HUDEP-2 (cell line): ENCODE measurements around the gene JPT1.

Experiments
- DNase-seq, 76 experiments: peaks; one replicate each; lab custom pipeline; 2025; ENCODE audit not compliant: unreplicated experiment in 76 of 76; lab: John Stamatoyannopoulos, UW

The JPT1 gene

GRCh38 chr17:75109407-75110233 lies 44.7 kb downstream of the JPT1 start, which contains the start of gene ARMC7:
TSS of gene ARMC7 (plus strand) at chr17:75109969. CDS start at chr17:75110289, 320 bp downstream.
- peak in 72 of 76 experiments; percentile 16 to 93 (median 77) for DNase-seq

DNA sequence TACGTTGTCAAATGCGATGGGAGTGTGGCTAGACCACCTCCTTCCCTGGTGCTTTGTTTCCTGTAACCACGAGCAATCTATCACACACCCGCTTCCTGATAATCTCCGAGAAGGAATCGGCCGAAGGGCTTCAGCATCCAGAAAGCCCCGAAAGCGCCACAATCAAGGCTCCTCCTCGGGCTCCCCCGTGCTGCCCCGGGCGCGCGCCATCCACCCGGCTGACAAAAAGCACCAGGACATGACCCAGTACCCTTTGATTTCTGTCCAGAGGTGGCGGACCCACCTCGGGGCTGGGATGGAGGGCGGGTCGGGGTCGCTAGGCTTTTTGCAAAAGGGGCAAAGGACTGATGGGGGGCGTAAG lies 45.3 kb downstream of the JPT1 start:
- no peak for DNase-seq

DNA sequence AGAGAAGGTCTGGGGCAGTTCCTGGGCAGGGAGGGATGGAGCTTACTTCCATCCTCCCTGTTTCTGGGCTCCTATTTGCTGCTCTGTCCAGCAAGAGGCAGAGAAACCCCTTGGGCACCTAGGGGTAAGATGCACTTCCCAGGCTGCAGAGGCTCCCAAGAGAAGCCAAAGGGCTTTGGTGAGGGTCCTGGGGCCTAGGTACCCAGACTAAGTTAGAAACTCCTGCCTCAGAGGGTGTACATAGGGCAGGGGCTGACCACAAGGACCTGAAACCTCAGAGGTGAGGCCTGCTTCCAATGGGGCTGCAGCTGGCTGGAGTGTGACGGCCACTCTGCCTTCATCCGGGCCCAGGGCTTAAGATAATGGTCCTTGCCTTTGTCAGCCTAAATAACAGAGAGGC lies 46.1 kb downstream of the JPT1 start:
- DNase-seq, result no peak

GRCh38 chr17:75105126-75106080 lies 48.9 kb downstream of the JPT1 start:
- peak in 42 of 76 experiments; percentile 6 to 63 (median 32) for DNase-seq

GRCh38 chr17:75103601-75104554 lies 50.4 kb downstream of the JPT1 start:
- no peak for DNase-seq

DNA sequence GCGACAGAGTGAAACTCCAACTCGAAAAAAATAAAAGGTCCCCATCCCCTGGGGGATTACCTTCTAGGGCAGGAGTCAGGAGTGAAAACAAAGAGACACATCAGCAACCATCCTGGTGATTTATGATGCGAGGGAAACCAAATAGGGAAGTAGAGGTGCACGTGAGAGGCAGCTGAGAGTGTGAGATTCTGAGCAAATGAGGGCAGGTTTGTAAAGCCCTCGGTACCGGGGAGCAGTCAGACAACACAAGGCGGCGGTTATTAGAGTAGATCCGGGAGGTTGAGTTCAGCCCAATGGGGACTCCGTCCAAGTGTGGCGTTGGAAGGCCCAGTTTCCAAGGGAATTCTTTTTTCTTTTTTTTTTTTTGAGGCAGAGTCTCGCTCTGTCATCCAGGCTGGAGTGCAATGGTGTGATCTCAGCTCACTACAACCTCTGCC lies 51.9 kb downstream of the JPT1 start:
- no peak for DNase-seq

GRCh38 chr17:75099881-75100595 lies 54.3 kb downstream of the JPT1 start:
- DNase-seq, result no peak

DNA sequence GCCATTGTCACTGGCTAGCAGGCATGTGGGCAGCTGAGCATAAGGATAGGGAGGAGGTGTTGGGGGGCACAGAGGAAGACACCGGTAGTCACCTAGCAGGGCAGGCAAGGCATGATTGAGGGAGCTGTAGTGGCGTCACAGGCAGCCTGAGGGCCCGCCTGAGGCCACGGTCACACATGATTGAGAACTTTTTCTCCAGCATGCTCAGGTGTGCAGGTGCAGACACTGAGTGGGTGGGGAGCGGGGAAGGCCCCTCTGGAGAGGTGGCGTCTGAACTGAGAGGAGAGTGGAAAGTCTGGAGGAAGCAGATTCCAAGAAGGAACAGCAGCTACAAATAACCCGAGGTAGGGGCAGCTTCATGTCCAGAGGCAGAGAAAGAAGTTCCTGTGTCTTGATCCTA lies 55.5 kb downstream of the JPT1 start:
- DNase-seq, result no peak

DNA sequence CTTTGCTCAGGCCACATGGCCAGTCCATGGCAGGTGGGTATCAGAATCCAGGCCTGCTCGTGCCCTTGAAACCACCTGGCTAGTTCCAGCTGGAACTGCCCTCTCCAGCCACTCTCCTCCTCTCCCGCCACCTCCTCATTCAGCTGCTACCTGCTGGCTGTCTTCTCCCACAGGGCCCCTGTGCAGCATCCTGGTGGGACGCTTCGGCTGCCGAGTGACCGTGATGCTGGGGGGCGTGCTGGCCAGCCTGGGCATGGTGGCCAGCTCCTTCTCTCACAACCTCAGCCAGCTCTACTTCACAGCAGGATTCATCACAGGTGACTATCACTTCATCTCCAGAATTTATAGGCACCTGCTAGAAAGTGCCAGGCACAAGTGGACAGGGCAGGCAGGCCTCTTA lies 56.4 kb downstream of the JPT1 start:
- no peak for DNase-seq

GRCh38 chr17:75096082-75096625 lies 58.2 kb downstream of the JPT1 start:
- peak in 75 of 76 experiments; percentile 26 to 93 (median 83) for DNase-seq

- DNase-seq, result no peak
Measured at GRCh38 chr17:75094871-75095399, 59.4 kb downstream of the JPT1 start.

GRCh38 chr17:75093548-75094158 lies 60.7 kb downstream of the JPT1 start:
- DNase-seq, result no peak

DNA sequence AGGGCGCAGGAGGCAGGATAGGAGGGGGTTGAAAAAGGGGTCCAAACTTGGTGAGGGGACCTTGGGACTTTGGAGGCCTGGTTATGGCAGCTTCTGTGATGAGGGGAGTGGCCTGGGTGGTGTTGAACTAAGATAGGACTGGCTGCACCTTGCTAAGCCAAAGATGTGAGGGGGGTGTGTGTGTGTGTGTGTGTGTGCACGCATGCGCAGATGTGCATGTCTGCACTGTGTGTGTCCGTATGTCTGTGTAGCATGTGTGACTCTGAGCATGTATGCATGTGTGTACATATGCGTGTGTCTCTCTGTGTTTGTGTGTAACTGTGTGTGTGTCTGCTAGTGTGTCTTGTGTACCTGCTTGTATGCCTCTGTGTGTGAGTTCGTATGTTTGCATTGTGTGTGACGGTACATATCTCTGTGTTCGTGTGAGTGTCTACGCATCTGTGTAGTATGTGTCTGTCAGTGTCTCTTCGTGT lies 62.4 kb downstream of the JPT1 start:
- peak in 40 of 76 experiments; percentile 13 to 64 (median 32) for DNase-seq

DNA sequence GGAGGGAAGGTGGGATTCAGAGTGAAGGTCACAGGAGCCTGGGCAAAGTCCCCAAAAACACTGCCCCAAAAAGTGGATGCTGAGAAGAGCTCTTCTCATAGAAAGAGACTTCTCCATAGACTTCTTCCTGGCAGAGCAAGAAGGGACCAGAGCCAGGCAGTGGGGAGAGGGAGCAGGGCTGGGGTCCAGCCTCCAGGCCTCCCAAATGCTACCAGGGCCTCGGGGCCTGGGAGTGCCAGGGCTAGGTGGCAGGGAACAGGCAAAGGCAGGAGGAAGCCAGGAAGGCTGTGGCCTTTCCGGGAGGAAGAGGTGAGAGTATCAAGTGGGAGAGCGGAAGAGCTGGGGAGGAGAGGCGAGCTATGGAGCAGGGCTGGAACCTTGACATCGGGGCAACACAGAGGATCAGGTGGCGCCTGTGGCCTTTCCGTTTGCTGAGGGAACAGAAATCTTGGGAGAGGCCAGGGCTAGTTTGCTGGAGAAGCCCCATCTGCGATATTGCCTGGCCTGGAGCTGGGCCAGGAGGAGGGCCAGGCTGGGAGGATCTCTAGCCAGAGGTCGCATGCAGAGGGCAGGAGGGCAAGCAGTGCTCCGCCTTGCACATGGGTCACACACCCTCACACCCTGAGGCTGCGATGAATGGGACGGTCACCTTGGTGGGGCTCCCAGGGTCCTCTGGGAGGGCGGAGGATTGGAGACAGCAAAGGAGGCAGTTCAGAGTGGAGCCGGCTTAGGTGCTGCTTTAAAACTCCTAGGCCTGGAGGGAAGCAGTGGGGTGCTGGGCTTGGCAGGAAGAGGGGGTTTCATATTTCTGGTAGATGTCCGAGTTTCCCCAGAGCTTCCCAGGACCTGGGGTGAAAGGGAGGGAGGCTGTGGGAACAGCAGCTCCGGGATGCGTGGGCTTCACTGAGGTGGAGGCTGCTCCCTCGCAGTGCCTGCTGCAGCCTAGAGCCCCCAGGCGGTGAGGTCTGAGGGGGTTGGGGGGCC lies 63.1 kb downstream of the JPT1 start:
- DNase-seq, result peak in 51 of 76 experiments; percentile 9 to 66 (median 40)

- peak in 5 of 76 experiments; percentile 7 to 33 (median 20) for DNase-seq
Measured at GRCh38 chr17:75088465-75089417, 65.6 kb downstream of the JPT1 start.
